ENCODE data around the gene PHACTR3.

- TF ChIP-seq CTCF (optimal IDR thresholded peaks at IDR 0.05 in 1 of 3, IDR thresholded peaks at IDR 0.05 in 1 of 3, conservative IDR thresholded peaks at IDR 0.05 in 1 of 3; ENCODE audit: extremely low read depth in 1 of 3, insufficient read depth in 2 of 3, low read length in 3 of 3) (no peak), EZH2 (IDR thresholded peaks at IDR 0.05; ENCODE audit: low read length) (peak; percentile 73)
Measured at GRCh38 chr20:59577037-59577808, 27.1 kb upstream of the PHACTR3 start.
